Keratinocyte (primary cell): Measurements from ENCODE around the gene DISC1.

ENCODE experiments used
- EZH2 ChIP-seq: IDR thresholded peaks from one replicate; pipeline ENCODE4 v1.6.1; 2012; ENCODE audit warnings: inconsistent platforms, mild to moderate bottlenecking, low read length, moderate library complexity
- TF ChIP-seq, protein P1 (sequence below), 3 experiments: IDR thresholded peaks in 1 of 3; conservative IDR thresholded peaks in 1 of 3; optimal IDR thresholded peaks in 1 of 3; 2 replicates in 2 of 3; 3 replicates in 1 of 3; pipeline versions ENCODE3 to v1.5.1; 2011; ENCODE audit warnings: low read length in 3 of 3, mild to moderate bottlenecking in 3 of 3, moderate library complexity in 2 of 3, control low read depth in 1 of 3, inconsistent platforms in 1 of 3; ENCODE audit not compliant: insufficient read depth in 2 of 3; ENCODE audit errors: extremely low read depth in 1 of 3

GRCh38 chr1:231688989-231689388 is 62.4 kb downstream of the DISC1 start:
- TF ChIP-seq, protein P1, sequence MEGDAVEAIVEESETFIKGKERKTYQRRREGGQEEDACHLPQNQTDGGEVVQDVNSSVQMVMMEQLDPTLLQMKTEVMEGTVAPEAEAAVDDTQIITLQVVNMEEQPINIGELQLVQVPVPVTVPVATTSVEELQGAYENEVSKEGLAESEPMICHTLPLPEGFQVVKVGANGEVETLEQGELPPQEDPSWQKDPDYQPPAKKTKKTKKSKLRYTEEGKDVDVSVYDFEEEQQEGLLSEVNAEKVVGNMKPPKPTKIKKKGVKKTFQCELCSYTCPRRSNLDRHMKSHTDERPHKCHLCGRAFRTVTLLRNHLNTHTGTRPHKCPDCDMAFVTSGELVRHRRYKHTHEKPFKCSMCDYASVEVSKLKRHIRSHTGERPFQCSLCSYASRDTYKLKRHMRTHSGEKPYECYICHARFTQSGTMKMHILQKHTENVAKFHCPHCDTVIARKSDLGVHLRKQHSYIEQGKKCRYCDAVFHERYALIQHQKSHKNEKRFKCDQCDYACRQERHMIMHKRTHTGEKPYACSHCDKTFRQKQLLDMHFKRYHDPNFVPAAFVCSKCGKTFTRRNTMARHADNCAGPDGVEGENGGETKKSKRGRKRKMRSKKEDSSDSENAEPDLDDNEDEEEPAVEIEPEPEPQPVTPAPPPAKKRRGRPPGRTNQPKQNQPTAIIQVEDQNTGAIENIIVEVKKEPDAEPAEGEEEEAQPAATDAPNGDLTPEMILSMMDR (optimal IDR thresholded peaks at IDR 0.05 in 1 of 3, IDR thresholded peaks at IDR 0.05 in 1 of 3, conservative IDR thresholded peaks at IDR 0.05 in 1 of 3; ENCODE audit: extremely low read depth in 1 of 3, insufficient read depth in 2 of 3, low read length in 3 of 3) = no peak
- no peak for TF ChIP-seq EZH2
